GM23338 (cell line): Measurements from ENCODE around the gene PHC2. TPM values are rescaled to one million over a fixed set of nuclear protein-coding genes. Genes with fewer than 3 reads are reported as not detected.
A peak's percentile ranks its signal among the peaks of the same experiment; 100 is the strongest.

Experiments used
- ATAC-seq: fragments of 200-7000 bp; cut with Tn5 transposase; 3 replicates; pipeline ENCODE4 v1.9.1; 2020
- DNase-seq: peaks from one replicate; pipeline ENCODE4 v3.0.0-alpha.2; 2015; ENCODE audit warnings: low spot score
- H2AFZ ChIP-seq: fragments of 200-600 bp; sonication (generic); 2 replicates; pipeline ENCODE4 v1.8.0; 2016; ENCODE audit warnings: antibody characterized with exemption, mild to moderate bottlenecking, moderate library complexity
- H3F3A ChIP-seq: fragments of 200-600 bp; sonication (generic); replicated peaks from 2 replicates; pipeline ENCODE4 v1.8.0; 2017; ENCODE audit warnings: antibody characterized with exemption, mixed run types, low read depth
- H3K27ac ChIP-seq: fragments of 200-600 bp; sonication (generic); 2 replicates; pipeline ENCODE4 v1.6.1; 2016; ENCODE audit warnings: low read depth
- H3K27me3 ChIP-seq: fragments of 200-600 bp; sonication (generic); 2 replicates; pipeline ENCODE4 v1.8.0; 2016; ENCODE audit warnings: mild to moderate bottlenecking, mixed run types, moderate library complexity; ENCODE audit not compliant: insufficient read depth
- H3K36me3 ChIP-seq: fragments of 200-600 bp; sonication (generic); 2 replicates; pipeline ENCODE4 v1.8.0; 2016; ENCODE audit warnings: mild to moderate bottlenecking; ENCODE audit not compliant: insufficient read depth
- H3K4me1 ChIP-seq: fragments of 200-600 bp; sonication (generic); 2 replicates; pipeline ENCODE4 v1.8.0; 2016; ENCODE audit warnings: mild to moderate bottlenecking, moderate library complexity; ENCODE audit not compliant: insufficient read depth
- H3K4me2 ChIP-seq: fragments of 200-600 bp; sonication (generic); 2 replicates; pipeline ENCODE4 v1.7.1; 2017; ENCODE audit warnings: mixed run types
- H3K4me3 ChIP-seq: fragments of 200-600 bp; sonication (generic); 2 replicates; pipeline ENCODE4 v1.6.1; 2016; ENCODE audit warnings: mixed run types
- H3K79me2 ChIP-seq: fragments of 200-600 bp; sonication (generic); replicated peaks from 2 replicates; pipeline ENCODE4 v1.8.0; 2017; ENCODE audit warnings: mild to moderate bottlenecking; ENCODE audit not compliant: insufficient read depth
- H3K9me2 ChIP-seq: fragments of 200-600 bp; sonication (generic); 2 replicates; pipeline ENCODE4 v1.8.0; 2017; ENCODE audit not compliant: insufficient read depth
- H4K20me1 ChIP-seq: fragments of 200-600 bp; sonication (generic); replicated peaks from 2 replicates; pipeline ENCODE4 v1.8.0; 2017; ENCODE audit warnings: mild to moderate bottlenecking; ENCODE audit not compliant: insufficient read depth
- H3K27ac Mint-ChIP-seq: 2 replicates; pipeline ENCODE4 v1.8.0; 2020; ENCODE audit warnings: inconsistent platforms, mild to moderate bottlenecking, moderate library complexity, mixed read lengths
- H3K27me3 Mint-ChIP-seq: 3 replicates; pipeline ENCODE4 v1.8.0; 2022; ENCODE audit warnings: low read depth, mild to moderate bottlenecking, moderate library complexity, mixed read lengths, inconsistent platforms; ENCODE audit not compliant: insufficient read depth, poor library complexity
- H3K36me3 Mint-ChIP-seq: 3 replicates; pipeline ENCODE4 v1.8.0; 2021; ENCODE audit warnings: low read depth, mild to moderate bottlenecking, inconsistent platforms, moderate library complexity, mixed read lengths
- H3K4me1 Mint-ChIP-seq: 3 replicates; pipeline ENCODE4 v1.8.0; 2020; ENCODE audit warnings: mild to moderate bottlenecking, inconsistent platforms, mixed read lengths
- H3K4me3 Mint-ChIP-seq: 3 replicates; pipeline ENCODE4 v1.8.0; 2021; ENCODE audit warnings: moderate library complexity, mild to moderate bottlenecking, inconsistent platforms, mixed read lengths
- H3K9me3 Mint-ChIP-seq: 3 replicates; pipeline ENCODE4 v1.8.0; 2020; ENCODE audit warnings: moderate library complexity, mild to moderate bottlenecking, inconsistent platforms, mixed read lengths
- CREB1 ChIP-seq: fragments of 250-450 bp; sonication (Bioruptor Pico); IDR thresholded peaks from 2 replicates; pipeline ENCODE4 v1.5.0; 2020; ENCODE audit warnings: low read depth, mild to moderate bottlenecking, moderate library complexity
- CTCF ChIP-seq, 2 experiments: fragments of 200-600 bp in 1 of 2; sonication (generic) in 1 of 2; conservative IDR thresholded peaks; 2 replicates each; pipeline versions ENCODE4 v1.5.1 to v1.6.1; 2016 to 2017; ENCODE audit warnings: antibody characterized with exemption in 2 of 2, low read depth in 2 of 2, mild to moderate bottlenecking in 2 of 2, moderate library complexity in 1 of 2
- EZH2 ChIP-seq: fragments of 200-600 bp; sonication (generic); IDR thresholded peaks from one replicate; pipeline ENCODE4 v1.8.0; 2017; ENCODE audit warnings: antibody characterized with exemption, mild to moderate bottlenecking, low read depth; ENCODE audit not compliant: unreplicated experiment
- EZH2phosphoT487 ChIP-seq: fragments of 200-600 bp; sonication (generic); IDR thresholded peaks from one replicate; pipeline ENCODE4 v1.8.1; 2018; ENCODE audit warnings: antibody characterized with exemption; ENCODE audit not compliant: unreplicated experiment
- JUNB ChIP-seq: IDR thresholded peaks from one replicate; pipeline ENCODE4 v1.6.1; 2016; ENCODE audit warnings: antibody characterized with exemption; ENCODE audit not compliant: unreplicated experiment
- NANOG ChIP-seq: IDR thresholded peaks from 2 replicates; pipeline ENCODE4 v1.6.1; 2016; ENCODE audit warnings: antibody characterized with exemption, borderline replicate concordance
- POLR2AphosphoS5 ChIP-seq: IDR thresholded peaks from 2 replicates; pipeline ENCODE4 v1.6.1; 2016; ENCODE audit warnings: antibody characterized with exemption, low read depth
- REST ChIP-seq: IDR thresholded peaks from one replicate; pipeline ENCODE4 v1.6.1; 2018; ENCODE audit warnings: antibody characterized with exemption; ENCODE audit not compliant: unreplicated experiment
- STAT1 ChIP-seq: IDR thresholded peaks from one replicate; pipeline ENCODE4 v1.6.1; 2016; ENCODE audit warnings: antibody characterized with exemption; ENCODE audit not compliant: unreplicated experiment
- ZNF114 ChIP-seq: fragments of 250-450 bp; sonication (Bioruptor Pico); IDR thresholded peaks from 2 replicates; pipeline ENCODE4 v1.5.0; 2020; ENCODE audit warnings: mild to moderate bottlenecking, moderate library complexity
- ZNF331 ChIP-seq: fragments of 250-450 bp; sonication (Bioruptor Pico); IDR thresholded peaks from 2 replicates; pipeline ENCODE4 v1.5.0; 2020; ENCODE audit warnings: low read depth, mild to moderate bottlenecking, moderate library complexity
- polyA plus RNA-seq: library from polyadenylated mRNA; unstranded; fragments of >200 nt; fragmentation: Nextera tagmentation; extraction: Ambion mirVana; gene quantifications from 2 replicates; pipeline ENCODE4 v1.2.1, GENCODE V29; 2016
- total RNA-seq: library from RNA; depleted of rRNA; stranded (reverse); fragments of >200 nt; shearing (Covaris generic); gene quantifications from 2 replicates; pipeline ENCODE4 v1.2.3, GENCODE V29; 2014

The PHC2 gene
- total and polyA plus RNA-seq, 2 experiments from 2014 or later = 1.7 to 7.3 TPM

GRCh38 chr1:33442141-33442540 lies 11.2 kb upstream of the PHC2 start (continued):
- TF ChIP-seq REST (no peak), CTCF (conservative IDR thresholded peaks at IDR 0.05; ENCODE audit: low read depth in 2 of 2) (no peak), ZNF114 (CRISPR knock-in tag) (no peak), CREB1 (no peak), EZH2phosphoT487 (no peak)

GRCh38 chr1:33441088-33441745 lies 10.3 kb upstream of the PHC2 start:
- H3K4me3 ChIP-seq = no peak overlapping the region
- no peak overlapping the region for H3K27ac Mint-ChIP-seq
- no peaks in the 10 kb centered on the region for H3K9me2 ChIP-seq
- H4K20me1 ChIP-seq = no peaks in the 10 kb centered on the region
- 0 out of 2 replicates have a peak overlapping the region, but pooled peaks have one; percentile 47 for H2AFZ ChIP-seq
- DNase-seq (no peak), ATAC-seq (no peak)
- H3K4me1 ChIP-seq = no peaks in the 10 kb centered on the region; the same call in 1 of the 2 replicates
- peaks cover 11% of the 10 kb centered on the region for H3K27me3 Mint-ChIP-seq
- peaks cover 13% of the 10 kb centered on the region for H3K4me1 Mint-ChIP-seq
- no peak overlapping the region for H3K4me3 Mint-ChIP-seq
- no peaks in the 10 kb centered on the region for H3F3A ChIP-seq
- H3K79me2 ChIP-seq = no peaks in the 10 kb centered on the region
- H3K27ac ChIP-seq = no peak overlapping the region
- no peak overlapping the region for H3K4me2 ChIP-seq
- H3K36me3 ChIP-seq = no peaks in the 10 kb centered on the region
- no peaks in the 10 kb centered on the region for H3K9me3 Mint-ChIP-seq
- no peaks in the 10 kb centered on the region for H3K36me3 Mint-ChIP-seq
- no peaks in the 10 kb centered on the region for H3K27me3 ChIP-seq
- no peak for TF ChIP-seq JUNB
- no peak for TF ChIP-seq NANOG
- no peak for TF ChIP-seq CREB1
- TF ChIP-seq STAT1 = no peak
- no peak for TF ChIP-seq CTCF (conservative IDR thresholded peaks at IDR 0.05; ENCODE audit: low read depth in 2 of 2)
- TF ChIP-seq EZH2phosphoT487 = no peak
- no peak for TF ChIP-seq POLR2AphosphoS5
- no peak for TF ChIP-seq REST
- TF ChIP-seq EZH2 = no peak
- no peak for TF ChIP-seq ZNF331
- TF ChIP-seq ZNF114 (CRISPR knock-in tag) = no peak
